Brain microvascular endothelial cell (primary cell): ENCODE results near the gene FAM240A.

Experiments used
- DNase-seq: peaks from one replicate; pipeline ENCODE4 v3.0.0-alpha.2; 2020
- H3K27ac ChIP-seq: fragments of 250-450 bp; sonication (Bioruptor Pico); 2 replicates; pipeline ENCODE4 v1.5.1; 2020; ENCODE audit warnings: mild to moderate bottlenecking, moderate library complexity
- H3K27me3 ChIP-seq: fragments of 250-450 bp; sonication (Bioruptor Pico); replicated peaks from 2 replicates; pipeline ENCODE4 v1.5.1; 2020; ENCODE audit warnings: mild to moderate bottlenecking
- H3K36me3 ChIP-seq: fragments of 250-450 bp; sonication (Bioruptor Pico); replicated peaks from 2 replicates; pipeline ENCODE4 v1.5.1; 2020; ENCODE audit warnings: mild to moderate bottlenecking
- H3K4me3 ChIP-seq: 2 replicates; pipeline ENCODE4 v1.5.1; 2011; ENCODE audit warnings: low read depth, mild to moderate bottlenecking, control low read depth, low read length, moderate library complexity
- in situ Hi-C: cut with HindIII; loops from 2 replicates; pipeline ENCODE4 v1.10.0; 2017; ENCODE audit warnings: low sequenced_read_pairs, low pct_ligation_motif_present
- TF ChIP-seq, protein P1 (sequence below): IDR thresholded peaks from 2 replicates; pipeline ENCODE4 v1.5.1; 2011; ENCODE audit warnings: low read depth, mild to moderate bottlenecking, moderate library complexity, low read length, control low read depth, inconsistent platforms; ENCODE audit errors: missing control alignments

FAM240A gene

DNA sequence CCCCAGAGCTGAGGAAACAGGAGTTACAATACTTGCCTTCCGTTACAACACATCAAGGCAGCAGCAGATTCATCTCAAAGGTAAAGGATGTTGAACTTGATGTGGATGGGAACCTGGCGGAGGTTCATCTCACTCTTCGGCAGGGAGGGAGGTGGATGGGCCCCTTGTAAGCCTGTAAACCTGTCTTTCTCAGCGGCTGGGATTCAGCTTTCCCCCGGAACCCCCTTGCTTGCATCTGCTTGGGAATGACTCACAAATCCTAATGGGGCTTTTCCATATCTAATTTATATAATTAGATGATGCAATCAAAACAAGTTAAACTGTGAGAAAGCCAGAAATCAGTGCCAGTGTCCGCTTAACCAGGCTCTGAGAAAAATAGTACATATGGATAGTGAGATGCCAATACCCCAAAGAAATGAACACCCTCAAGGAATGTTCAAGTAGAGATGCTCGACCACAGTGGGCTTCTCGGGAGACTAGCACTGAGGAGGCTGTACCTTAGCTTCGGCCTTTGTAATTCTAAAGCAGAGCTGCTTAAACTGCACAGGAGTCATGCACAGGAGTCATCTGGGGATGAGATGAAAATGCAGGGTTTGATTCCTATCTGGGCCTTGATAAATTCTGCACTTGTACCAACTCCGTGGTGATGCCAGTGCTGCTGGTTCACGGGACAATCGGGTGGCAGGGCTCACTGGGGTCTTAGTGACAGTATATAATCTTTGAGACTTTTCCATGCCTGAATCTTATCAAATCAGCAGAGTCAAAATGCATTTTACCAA, 2.2 kb upstream of the FAM240A start:
- H3K27ac ChIP-seq, result no peak overlapping the region
- in situ Hi-C loops, result no loop called here
- H3K4me3 ChIP-seq, result no peak overlapping the region
- DNase-seq, result no peak
- no peaks in the 10 kb centered on the region for H3K36me3 ChIP-seq
- H3K27me3 ChIP-seq, result peaks cover 4% of the 10 kb centered on the region
- TF ChIP-seq, protein P1, sequence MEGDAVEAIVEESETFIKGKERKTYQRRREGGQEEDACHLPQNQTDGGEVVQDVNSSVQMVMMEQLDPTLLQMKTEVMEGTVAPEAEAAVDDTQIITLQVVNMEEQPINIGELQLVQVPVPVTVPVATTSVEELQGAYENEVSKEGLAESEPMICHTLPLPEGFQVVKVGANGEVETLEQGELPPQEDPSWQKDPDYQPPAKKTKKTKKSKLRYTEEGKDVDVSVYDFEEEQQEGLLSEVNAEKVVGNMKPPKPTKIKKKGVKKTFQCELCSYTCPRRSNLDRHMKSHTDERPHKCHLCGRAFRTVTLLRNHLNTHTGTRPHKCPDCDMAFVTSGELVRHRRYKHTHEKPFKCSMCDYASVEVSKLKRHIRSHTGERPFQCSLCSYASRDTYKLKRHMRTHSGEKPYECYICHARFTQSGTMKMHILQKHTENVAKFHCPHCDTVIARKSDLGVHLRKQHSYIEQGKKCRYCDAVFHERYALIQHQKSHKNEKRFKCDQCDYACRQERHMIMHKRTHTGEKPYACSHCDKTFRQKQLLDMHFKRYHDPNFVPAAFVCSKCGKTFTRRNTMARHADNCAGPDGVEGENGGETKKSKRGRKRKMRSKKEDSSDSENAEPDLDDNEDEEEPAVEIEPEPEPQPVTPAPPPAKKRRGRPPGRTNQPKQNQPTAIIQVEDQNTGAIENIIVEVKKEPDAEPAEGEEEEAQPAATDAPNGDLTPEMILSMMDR, result no peak

DNA sequence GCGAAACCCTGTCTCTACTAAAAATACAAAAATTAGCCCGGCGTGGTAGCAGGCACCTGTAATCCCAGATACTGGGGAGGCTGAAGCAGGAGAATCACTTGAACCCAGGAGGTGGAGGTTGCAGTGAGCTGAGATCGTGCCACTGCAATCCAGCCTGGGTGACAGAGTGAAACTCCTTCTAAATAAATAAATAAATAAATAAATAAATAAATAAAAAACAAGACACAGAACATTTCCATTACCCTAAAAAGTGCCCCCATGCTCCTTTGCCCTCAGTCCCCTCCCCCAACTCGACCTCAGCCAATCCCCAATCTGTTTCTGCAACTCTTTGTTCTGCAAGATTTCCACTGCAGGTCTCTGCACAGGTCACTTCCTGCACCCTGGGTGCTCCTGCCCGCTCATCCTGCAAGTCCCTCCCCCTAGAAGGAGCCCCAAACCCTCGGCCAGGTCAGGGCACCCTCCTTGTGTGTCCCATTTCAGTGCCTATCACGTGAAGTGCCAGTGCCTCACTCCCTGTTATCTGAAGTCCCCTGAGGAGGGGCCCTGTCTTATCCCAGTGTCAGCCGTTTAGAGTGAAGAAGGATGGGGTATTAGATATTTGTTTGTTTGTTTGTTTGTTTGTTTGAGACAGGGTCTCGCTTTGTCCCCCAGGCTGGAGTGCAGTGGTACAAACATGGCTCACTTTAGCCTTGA, 1.1 kb downstream of the FAM240A start:
- Histone ChIP-seq H3K36me3 (no peaks in the 10 kb centered on the region), H3K4me3 (no peak overlapping the region), H3K27ac (no peak overlapping the region), H3K27me3 (peaks cover 4% of the 10 kb centered on the region)
- DNase-seq, result no peak
- in situ Hi-C loops, result no loop called here
- TF ChIP-seq, protein P1, result no peak

DNA sequence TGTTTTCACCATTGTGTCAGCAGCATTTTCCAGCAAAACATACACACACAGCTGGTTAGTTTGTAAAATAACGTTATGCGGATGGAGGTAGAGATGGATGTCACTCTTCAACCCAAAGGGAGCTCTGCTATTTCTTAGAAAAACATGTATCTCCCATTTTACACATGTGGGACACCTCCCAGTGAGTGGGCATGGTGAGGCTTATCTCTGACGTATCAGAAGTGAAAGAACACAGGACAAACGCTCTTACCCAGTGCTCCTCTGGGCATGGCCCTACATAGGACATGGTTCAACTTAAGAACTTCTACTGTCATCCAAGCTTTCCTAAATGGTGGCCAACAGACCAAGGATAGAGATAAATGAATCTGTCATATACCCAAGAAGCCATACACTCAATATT, 2.1 kb downstream of the FAM240A start:
- Histone ChIP-seq H3K4me3 (no peak overlapping the region), H3K36me3 (no peaks in the 10 kb centered on the region), H3K27me3 (peaks cover 4% of the 10 kb centered on the region), H3K27ac (no peak overlapping the region)
- DNase-seq, result no peak
- in situ Hi-C loops, result no loop called here
- TF ChIP-seq, protein P1, result no peak

DNA sequence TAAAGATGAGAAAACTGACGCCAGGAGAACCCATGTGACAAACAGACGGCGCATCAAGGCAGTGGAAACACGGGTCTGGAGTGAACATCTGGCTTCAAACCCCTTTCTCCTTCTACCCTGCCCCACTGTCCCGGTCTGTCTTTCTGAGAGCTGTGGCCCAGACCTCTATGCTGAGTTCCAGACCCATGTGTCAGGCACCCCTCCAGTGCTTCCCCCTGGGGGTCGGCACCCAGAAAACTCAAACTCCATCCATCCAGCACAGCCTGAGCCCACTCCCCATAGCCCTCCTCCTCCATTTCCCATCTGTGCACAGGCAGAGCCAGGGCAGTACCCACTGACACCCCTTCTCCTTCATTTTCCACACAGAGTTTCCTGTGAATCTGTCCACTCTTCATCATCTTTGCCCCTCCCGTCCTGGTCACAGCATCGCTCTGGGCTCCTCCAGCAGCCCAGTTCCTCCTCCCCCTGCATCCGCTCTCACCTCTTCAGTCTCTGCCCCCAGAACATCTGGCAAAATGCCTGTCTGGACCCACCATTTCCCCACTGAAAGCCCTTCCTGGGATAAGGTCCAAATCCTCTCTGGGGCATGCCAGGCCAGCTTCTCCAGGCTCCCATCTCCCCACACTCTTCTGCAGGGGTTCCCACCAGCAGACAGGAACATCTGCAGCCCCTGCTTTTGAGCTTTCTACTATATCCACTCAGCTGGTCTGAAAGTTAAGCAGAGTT, 2.9 kb downstream of the FAM240A start:
- in situ Hi-C loops, result no loop called here
- Histone ChIP-seq H3K27me3 (peaks cover 4% of the 10 kb centered on the region), H3K27ac (no peak overlapping the region), H3K36me3 (no peaks in the 10 kb centered on the region), H3K4me3 (no peak overlapping the region)
- DNase-seq, result no peak
- TF ChIP-seq, protein P1, result no peak

DNA sequence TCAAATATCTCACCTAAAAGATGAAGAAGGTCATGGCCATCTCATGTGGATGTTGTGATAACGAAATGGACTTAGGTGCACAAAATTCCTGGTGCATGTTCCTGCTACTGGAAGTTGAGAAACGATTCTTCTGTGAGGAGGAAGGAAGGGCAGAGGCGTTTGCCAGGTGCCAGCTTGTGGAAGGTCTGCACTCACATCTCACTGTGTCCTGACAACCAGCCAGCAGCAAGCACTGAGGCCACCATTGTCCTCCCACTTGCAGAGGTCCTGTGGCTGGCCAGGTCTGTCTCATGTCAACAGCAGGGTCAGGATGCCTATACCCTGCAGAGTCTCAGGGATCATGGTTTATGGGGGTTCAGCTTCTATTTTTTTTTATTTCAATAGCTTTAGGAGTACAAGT, 3.7 kb downstream of the FAM240A start:
- TF ChIP-seq, protein P1, result no peak
- in situ Hi-C loops, result no loop called here
- no peak for DNase-seq
- H3K27ac ChIP-seq, result no peak overlapping the region
- no peak overlapping the region for H3K4me3 ChIP-seq
- peaks cover 4% of the 10 kb centered on the region for H3K27me3 ChIP-seq
- H3K36me3 ChIP-seq, result no peaks in the 10 kb centered on the region
